ENCODE results near the gene PPM1J.

PPM1J gene

DNA sequence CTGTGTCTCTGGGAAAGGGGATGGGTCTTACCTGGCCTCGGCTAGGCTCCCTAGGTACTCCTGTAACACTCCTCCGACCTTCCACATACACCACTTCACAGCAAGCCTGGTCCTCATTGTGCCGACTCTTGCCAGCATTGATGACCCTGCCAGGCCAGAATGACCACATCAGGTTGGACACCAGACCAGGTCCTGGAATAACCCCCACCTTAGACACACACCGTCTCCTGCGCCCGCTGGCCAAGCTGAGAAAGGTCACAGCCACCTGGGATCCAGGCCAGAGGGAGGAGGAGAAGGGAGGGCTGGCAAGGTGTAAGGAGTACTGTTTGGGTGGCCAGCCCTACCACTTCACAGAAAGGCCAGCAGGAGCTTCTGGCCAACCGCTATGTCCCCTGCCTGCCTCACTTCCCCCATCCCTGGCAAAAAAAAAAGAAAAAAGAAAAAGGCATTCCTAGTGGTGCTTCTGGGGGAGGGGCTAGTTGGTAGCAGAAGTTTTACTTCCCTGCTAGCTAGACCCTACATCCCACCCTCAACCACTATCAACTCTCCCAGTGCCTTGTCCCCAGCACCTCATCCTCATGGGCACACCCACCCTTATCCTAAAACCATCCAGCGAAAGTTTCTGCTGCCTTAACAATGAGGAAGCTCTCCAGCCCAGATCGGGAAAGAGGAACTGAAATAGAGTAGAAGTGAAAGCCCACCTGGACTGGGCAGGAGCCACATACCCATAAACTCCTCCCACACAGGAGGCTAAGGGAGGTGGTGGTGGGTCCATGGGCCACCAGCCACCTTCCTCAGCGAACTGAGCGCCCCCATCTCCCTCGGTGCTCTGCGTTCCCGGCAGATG lies 1.4 kb downstream of the PPM1J start:
- Histone ChIP-seq H3K9me3 (no peaks in the 10 kb centered on the region), H3K36me3 (no peaks in the 10 kb centered on the region), H3K4me3 (ENCODE audit: low read depth in 1 of 2, low read length in 1 of 2) (peak overlapping the region; percentile 77 to 78), H3K4me1 (ENCODE audit: control insufficient read depth in 1 of 2, insufficient read depth in 1 of 2, low read depth in 1 of 2, low read length in 1 of 2) (peaks cover 29 to 32% of the 10 kb centered on the region in 2 experiments), H3K27me3 (peaks cover 100% of the 10 kb centered on the region), H3K27ac (peak overlapping the region; percentile 14)
- TF ChIP-seq, protein P1, sequence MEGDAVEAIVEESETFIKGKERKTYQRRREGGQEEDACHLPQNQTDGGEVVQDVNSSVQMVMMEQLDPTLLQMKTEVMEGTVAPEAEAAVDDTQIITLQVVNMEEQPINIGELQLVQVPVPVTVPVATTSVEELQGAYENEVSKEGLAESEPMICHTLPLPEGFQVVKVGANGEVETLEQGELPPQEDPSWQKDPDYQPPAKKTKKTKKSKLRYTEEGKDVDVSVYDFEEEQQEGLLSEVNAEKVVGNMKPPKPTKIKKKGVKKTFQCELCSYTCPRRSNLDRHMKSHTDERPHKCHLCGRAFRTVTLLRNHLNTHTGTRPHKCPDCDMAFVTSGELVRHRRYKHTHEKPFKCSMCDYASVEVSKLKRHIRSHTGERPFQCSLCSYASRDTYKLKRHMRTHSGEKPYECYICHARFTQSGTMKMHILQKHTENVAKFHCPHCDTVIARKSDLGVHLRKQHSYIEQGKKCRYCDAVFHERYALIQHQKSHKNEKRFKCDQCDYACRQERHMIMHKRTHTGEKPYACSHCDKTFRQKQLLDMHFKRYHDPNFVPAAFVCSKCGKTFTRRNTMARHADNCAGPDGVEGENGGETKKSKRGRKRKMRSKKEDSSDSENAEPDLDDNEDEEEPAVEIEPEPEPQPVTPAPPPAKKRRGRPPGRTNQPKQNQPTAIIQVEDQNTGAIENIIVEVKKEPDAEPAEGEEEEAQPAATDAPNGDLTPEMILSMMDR (IDR thresholded peaks at IDR 0.05), result no peak

DNA sequence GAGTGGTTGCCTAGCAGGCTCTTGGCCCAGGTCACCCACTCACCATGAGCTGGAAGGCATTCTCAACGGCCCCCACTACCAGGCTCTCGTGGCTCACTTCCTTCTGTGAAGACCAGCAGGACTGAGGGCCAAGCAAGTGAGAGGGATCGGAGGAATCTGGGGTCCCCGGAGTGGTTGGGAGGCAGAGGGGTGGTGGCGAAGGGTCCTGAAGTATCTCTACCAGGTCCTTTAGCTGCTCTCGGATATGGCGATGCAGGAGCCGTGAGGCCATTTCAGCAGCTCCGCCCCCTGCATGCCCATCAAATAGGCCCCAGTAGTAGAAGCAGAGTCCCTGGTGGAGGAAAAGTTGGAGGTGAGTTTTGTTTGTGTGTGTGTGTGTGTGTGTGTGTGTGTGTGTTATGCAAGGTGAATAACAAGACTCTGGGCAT lies 2.4 kb downstream of the PPM1J start:
- no peaks in the 10 kb centered on the region for H3K9me3 ChIP-seq
- H3K27ac ChIP-seq, result no peak overlapping the region
- no peak overlapping the region for H3K4me3 ChIP-seq (ENCODE audit: low read depth in 1 of 2, low read length in 1 of 2)
- TF ChIP-seq, protein P1 (IDR thresholded peaks at IDR 0.05), result no peak
- H3K4me1 ChIP-seq (ENCODE audit: control insufficient read depth in 1 of 2, insufficient read depth in 1 of 2, low read depth in 1 of 2, low read length in 1 of 2), result peaks cover 26 to 29% of the 10 kb centered on the region in 2 experiments
- H3K36me3 ChIP-seq, result no peaks in the 10 kb centered on the region
- peaks cover 100% of the 10 kb centered on the region for H3K27me3 ChIP-seq

DNA sequence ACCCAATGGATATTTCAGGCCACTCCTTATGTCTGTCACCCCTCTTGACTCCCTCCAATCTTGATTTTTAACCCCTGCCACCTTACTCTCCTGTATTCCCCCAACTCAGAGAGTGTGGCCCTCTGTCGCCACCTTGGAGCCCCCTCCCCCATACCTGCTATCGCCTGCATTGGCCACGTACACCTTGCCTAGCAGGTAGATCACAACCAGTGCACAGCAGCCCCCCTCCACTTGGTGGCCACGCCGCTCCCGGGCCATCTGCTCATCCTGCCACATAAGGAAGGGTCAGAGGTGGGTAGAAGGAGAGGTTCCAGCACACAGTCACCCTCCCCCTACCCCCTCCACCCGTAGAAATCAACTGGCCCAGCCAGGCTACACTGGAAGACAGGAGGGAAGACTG lies 2.9 kb downstream of the PPM1J start:
- peaks cover 100% of the 10 kb centered on the region for H3K27me3 ChIP-seq
- no peaks in the 10 kb centered on the region for H3K36me3 ChIP-seq
- H3K4me3 ChIP-seq (ENCODE audit: low read depth in 1 of 2, low read length in 1 of 2), result no peak overlapping the region
- peaks cover 26 to 32% of the 10 kb centered on the region in 2 experiments for H3K4me1 ChIP-seq (ENCODE audit: control insufficient read depth in 1 of 2, insufficient read depth in 1 of 2, low read depth in 1 of 2, low read length in 1 of 2)
- no peaks in the 10 kb centered on the region for H3K9me3 ChIP-seq
- TF ChIP-seq, protein P1 (IDR thresholded peaks at IDR 0.05), result no peak
- no peak overlapping the region for H3K27ac ChIP-seq

DNA sequence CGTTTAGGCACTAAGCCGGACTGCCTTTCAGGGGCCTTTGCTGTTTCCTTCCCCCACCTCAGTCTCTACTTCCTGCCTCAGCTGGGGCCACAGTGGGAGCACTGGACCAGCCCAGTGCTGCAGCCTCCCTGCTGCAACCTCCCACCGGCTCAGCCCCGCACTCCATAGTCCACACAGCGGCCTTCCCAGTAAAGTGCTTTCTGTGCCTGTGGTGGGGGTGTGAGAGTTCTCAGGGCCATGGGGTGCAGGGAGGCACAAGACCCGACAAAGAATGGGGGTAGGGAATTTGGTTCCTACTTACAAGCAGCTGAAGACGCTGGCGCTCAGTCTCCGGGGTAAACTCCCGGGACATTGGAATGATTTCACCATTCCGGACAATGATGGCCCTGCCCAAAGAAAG lies 3.5 kb downstream of the PPM1J start:
- peaks cover 100% of the 10 kb centered on the region for H3K27me3 ChIP-seq
- TF ChIP-seq, protein P1 (IDR thresholded peaks at IDR 0.05), result no peak
- no peak overlapping the region for H3K4me3 ChIP-seq (ENCODE audit: low read depth in 1 of 2, low read length in 1 of 2)
- H3K36me3 ChIP-seq, result no peaks in the 10 kb centered on the region
- H3K9me3 ChIP-seq, result no peaks in the 10 kb centered on the region
- H3K4me1 ChIP-seq (ENCODE audit: control insufficient read depth in 1 of 2, insufficient read depth in 1 of 2, low read depth in 1 of 2, low read length in 1 of 2), result peaks cover 27 to 35% of the 10 kb centered on the region in 2 experiments
- H3K27ac ChIP-seq, result no peak overlapping the region

DNA sequence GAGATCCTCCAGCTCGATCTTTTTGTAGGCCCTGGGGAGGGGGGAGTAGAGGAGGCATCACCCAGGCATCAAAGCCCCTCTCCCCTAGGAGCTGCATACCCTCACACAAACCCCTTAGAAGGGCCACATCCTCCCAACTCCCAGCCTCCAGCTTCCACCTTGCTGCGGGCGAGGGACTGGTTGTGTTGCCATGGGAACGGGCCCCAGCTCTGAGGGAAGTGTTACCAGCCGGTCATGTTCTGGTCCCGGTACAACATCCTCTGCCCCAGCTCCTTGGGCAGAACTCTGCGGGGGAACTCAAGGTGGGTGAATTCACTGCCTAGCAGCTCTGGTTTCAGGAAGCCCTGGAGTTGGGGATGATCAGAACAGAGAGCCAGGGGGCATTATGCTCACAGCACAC lies 4.1 kb downstream of the PPM1J start:
- H3K36me3 ChIP-seq, result no peaks in the 10 kb centered on the region
- TF ChIP-seq, protein P1 (IDR thresholded peaks at IDR 0.05), result no peak
- H3K4me1 ChIP-seq (ENCODE audit: control insufficient read depth in 1 of 2, insufficient read depth in 1 of 2, low read depth in 1 of 2, low read length in 1 of 2), result peaks cover 25 to 33% of the 10 kb centered on the region in 2 experiments
- H3K27me3 ChIP-seq, result peaks cover 100% of the 10 kb centered on the region
- no peaks in the 10 kb centered on the region for H3K9me3 ChIP-seq
- no peak overlapping the region for H3K27ac ChIP-seq
- no peak overlapping the region for H3K4me3 ChIP-seq (ENCODE audit: low read depth in 1 of 2, low read length in 1 of 2)

Data from neutrophil (primary cell).